OCI-LY7 (cell line): ENCODE data around the gene MTM1. TPM values are rescaled to one million over a fixed set of nuclear protein-coding genes. Genes with fewer than 3 reads are reported as not detected.

ENCODE experiments used
- BruUV-seq: library from RNA; stranded (reverse); fragments of 400-500 nt; replicated peaks from 2 replicates; lab custom pipeline; 2021; lab: Mats Ljungman, UMichigan
- CTCF ChIA-PET: fragments of 300-600 bp; sonication (Branson Sonifier 250); formaldehyde crosslinking; loops from one replicate; lab custom pipeline; 2022; ENCODE audit warnings: antibody characterized with exemption; ENCODE audit not compliant: unreplicated experiment; lab: Charles Lee
- POLR2A ChIA-PET: fragments of 300-600 bp; sonication (Branson Sonifier 250); formaldehyde crosslinking; loops from one replicate; lab custom pipeline; 2022; ENCODE audit warnings: antibody characterized with exemption; lab: Charles Lee
- DNase-seq: peaks from one replicate; pipeline ENCODE4 v3.0.0-alpha.2; 2015; ENCODE audit warnings: low spot score
- H2AFZ ChIP-seq: fragments of 200-600 bp; sonication (generic), shearing (Covaris generic); 2 replicates; pipeline ENCODE4 v1.6.1; 2014; ENCODE audit warnings: mild to moderate bottlenecking, antibody characterized with exemption, low read length, moderate library complexity
- H3K27ac ChIP-seq: fragments of 200-600 bp; sonication (generic); 2 replicates; pipeline ENCODE4 v1.5.1; 2014; ENCODE audit warnings: mixed run types, low read depth, mild to moderate bottlenecking, moderate library complexity, low read length, inconsistent platforms; ENCODE audit not compliant: poor library complexity, severe bottlenecking
- H3K36me3 ChIP-seq: fragments of 200-600 bp; sonication (generic); 2 replicates; pipeline ENCODE4 v1.6.1; 2014; ENCODE audit warnings: mild to moderate bottlenecking, antibody characterized with exemption, low read length, moderate library complexity, mixed read lengths; ENCODE audit not compliant: insufficient read depth
- H3K4me1 ChIP-seq: fragments of 200-600 bp; sonication (generic); 2 replicates; pipeline ENCODE4 v1.5.1; 2014; ENCODE audit warnings: mild to moderate bottlenecking, low read length; ENCODE audit not compliant: insufficient read depth, poor library complexity, severe bottlenecking
- H3K4me2 ChIP-seq: fragments of 200-600 bp; sonication (generic); 2 replicates; pipeline ENCODE4 v1.6.1; 2014; ENCODE audit warnings: mild to moderate bottlenecking, low read length
- H3K4me3 ChIP-seq: fragments of 200-600 bp; sonication (generic); 2 replicates; pipeline ENCODE4 v1.5.1; 2014; ENCODE audit warnings: mild to moderate bottlenecking, low read depth, low read length; ENCODE audit not compliant: poor library complexity, severe bottlenecking
- H3K79me2 ChIP-seq: fragments of 200-600 bp; sonication (generic); 2 replicates; pipeline ENCODE4 v1.6.1; 2016; ENCODE audit warnings: low read depth, mild to moderate bottlenecking, low read length, moderate library complexity, mixed read lengths; ENCODE audit not compliant: insufficient read depth
- H3K9me2 ChIP-seq: fragments of 200-600 bp; sonication (generic); 2 replicates; pipeline ENCODE4 v1.6.1; 2016; ENCODE audit warnings: mild to moderate bottlenecking, low read length, mixed read lengths; ENCODE audit not compliant: insufficient read depth
- H3K9me3 ChIP-seq: fragments of 200-600 bp; sonication (generic); 2 replicates; pipeline ENCODE4 v1.6.1; 2014; ENCODE audit warnings: mild to moderate bottlenecking, mixed run types, low read length, mixed read lengths
- H4K20me1 ChIP-seq: fragments of 200-600 bp; sonication (generic); 2 replicates; pipeline ENCODE4 v1.6.1; 2014; ENCODE audit warnings: mild to moderate bottlenecking, antibody characterized with exemption, low read length, moderate library complexity, mixed read lengths; ENCODE audit not compliant: insufficient read depth
- EZH2phosphoT487 ChIP-seq: fragments of 200-600 bp; sonication (generic); IDR thresholded peaks from 2 replicates; pipeline ENCODE4 v1.6.1; 2018; ENCODE audit warnings: low read depth, borderline replicate concordance, mild to moderate bottlenecking, mixed run types, antibody characterized with exemption, low read length, moderate library complexity, mixed read lengths
- intact Hi-C: fragments of 100-400 bp; cut with micrococcal nuclease; formaldehyde crosslinking; loops from one replicate; pipeline ENCODE4 v1.10.0; 2022; ENCODE audit not compliant: unreplicated experiment
- total RNA-seq, 2 experiments: library from RNA; depleted of rRNA in 1 of 2; stranded (reverse); fragments of >200 nt in 1 of 2; shearing (Covaris generic) in 1 of 2; gene quantifications; 2 replicates each; pipeline ENCODE4 v1.2.3, GENCODE V29; 2014 to 2022
- TF ChIP-seq, protein P1 (sequence below): fragments of 200-600 bp; sonication (generic); conservative IDR thresholded peaks from 2 replicates; pipeline ENCODE4 v1.5.1; 2014; ENCODE audit warnings: mild to moderate bottlenecking, antibody characterized with exemption, low read length, moderate library complexity, mixed read lengths

MTM1 gene
- total RNA-seq, 2 experiments from 2014 or later = 6.0 to 19.7 TPM

DNA sequence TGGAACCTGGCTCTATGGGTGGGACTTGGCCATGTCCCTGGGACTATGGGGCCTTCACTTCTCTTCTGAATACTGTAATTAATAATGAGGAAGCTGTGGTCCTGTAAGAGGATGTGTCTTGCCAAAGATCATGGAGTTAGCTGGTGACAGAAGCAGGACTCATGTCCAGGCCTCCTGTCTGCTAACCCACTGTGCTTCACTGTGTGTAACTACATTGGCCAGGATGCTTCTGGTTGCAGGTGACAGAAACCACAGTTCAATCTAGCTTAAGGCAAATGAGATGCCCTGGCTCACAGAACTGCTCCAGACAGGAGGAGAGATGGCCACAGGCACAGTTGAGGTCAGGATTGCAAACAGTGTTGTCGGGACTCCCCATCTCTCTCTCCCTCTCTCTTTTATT lies 127.9 kb downstream of the MTM1 start:
- intact Hi-C loops = no loop called here
- Histone ChIP-seq H3K79me2 (peaks cover 71% of the 10 kb centered on the region), H3K9me2 (no peaks in the 10 kb centered on the region), H3K4me3 (peak overlapping the region; percentile 75), H2AFZ (no peak overlapping the region), H3K36me3 (peaks cover 42% of the 10 kb centered on the region), H4K20me1 (no peaks in the 10 kb centered on the region), H3K4me1 (peaks cover 81% of the 10 kb centered on the region), H3K27ac (peak overlapping the region; percentile 99), H3K4me2 (peak overlapping the region; percentile 84), H3K9me3 (no peaks in the 10 kb centered on the region)
- BruUV-seq = no TSS peak
- TF ChIP-seq, protein P1, sequence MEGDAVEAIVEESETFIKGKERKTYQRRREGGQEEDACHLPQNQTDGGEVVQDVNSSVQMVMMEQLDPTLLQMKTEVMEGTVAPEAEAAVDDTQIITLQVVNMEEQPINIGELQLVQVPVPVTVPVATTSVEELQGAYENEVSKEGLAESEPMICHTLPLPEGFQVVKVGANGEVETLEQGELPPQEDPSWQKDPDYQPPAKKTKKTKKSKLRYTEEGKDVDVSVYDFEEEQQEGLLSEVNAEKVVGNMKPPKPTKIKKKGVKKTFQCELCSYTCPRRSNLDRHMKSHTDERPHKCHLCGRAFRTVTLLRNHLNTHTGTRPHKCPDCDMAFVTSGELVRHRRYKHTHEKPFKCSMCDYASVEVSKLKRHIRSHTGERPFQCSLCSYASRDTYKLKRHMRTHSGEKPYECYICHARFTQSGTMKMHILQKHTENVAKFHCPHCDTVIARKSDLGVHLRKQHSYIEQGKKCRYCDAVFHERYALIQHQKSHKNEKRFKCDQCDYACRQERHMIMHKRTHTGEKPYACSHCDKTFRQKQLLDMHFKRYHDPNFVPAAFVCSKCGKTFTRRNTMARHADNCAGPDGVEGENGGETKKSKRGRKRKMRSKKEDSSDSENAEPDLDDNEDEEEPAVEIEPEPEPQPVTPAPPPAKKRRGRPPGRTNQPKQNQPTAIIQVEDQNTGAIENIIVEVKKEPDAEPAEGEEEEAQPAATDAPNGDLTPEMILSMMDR = no peak
- TF ChIP-seq EZH2phosphoT487 = no peak
- ChIA-PET POLR2A (interaction anchor here (0.7 to 1.6 kb wide), 4 partner anchors 15 to 55 kb away, joined by 3 to 7 read pairs (median 4); no protein-coding TSS in a partner anchor), CTCF (no interaction called here)
- DNase-seq = peak; percentile 69

DNA sequence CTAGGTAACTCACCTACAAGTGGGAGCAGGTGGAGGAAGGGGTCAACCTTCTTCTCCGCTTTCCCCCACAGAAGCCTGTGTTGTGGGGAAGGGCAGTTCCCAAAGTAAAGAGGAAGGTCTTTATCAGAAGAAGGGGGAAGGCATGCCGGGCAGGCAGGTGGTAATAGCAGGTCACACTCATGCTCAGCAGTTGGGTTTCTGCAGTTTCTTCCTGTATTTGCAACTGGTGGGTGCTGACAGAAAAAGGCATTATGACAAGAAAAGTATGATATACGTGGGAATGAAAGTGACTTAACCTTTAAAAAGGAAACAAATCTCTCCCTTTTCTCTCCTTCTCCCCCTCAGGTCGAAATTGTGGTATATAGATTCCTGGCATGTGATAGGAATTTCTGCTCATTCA lies 128.4 kb downstream of the MTM1 start:
- no peaks in the 10 kb centered on the region for H3K9me2 ChIP-seq
- H4K20me1 ChIP-seq = no peaks in the 10 kb centered on the region
- POLR2A ChIA-PET = interaction anchor here (1.6 kb wide), 1 partner anchor 15 kb away, joined by 7 read pairs; no protein-coding TSS in a partner anchor
- no peak overlapping the region for H2AFZ ChIP-seq
- H3K36me3 ChIP-seq = peaks cover 48% of the 10 kb centered on the region
- H3K4me3 ChIP-seq = peak overlapping the region; percentile 75
- intact Hi-C loops = no loop called here
- TF ChIP-seq, protein P1 = no peak
- TF ChIP-seq EZH2phosphoT487 = no peak
- H3K9me3 ChIP-seq = no peaks in the 10 kb centered on the region
- H3K4me2 ChIP-seq = peak overlapping the region; percentile 84
- no TSS peak for BruUV-seq
- H3K4me1 ChIP-seq = peaks cover 80% of the 10 kb centered on the region
- H3K27ac ChIP-seq = peak overlapping the region; percentile 99
- DNase-seq = peak; percentile 68
- peaks cover 77% of the 10 kb centered on the region for H3K79me2 ChIP-seq
- CTCF ChIA-PET = no interaction called here

DNA sequence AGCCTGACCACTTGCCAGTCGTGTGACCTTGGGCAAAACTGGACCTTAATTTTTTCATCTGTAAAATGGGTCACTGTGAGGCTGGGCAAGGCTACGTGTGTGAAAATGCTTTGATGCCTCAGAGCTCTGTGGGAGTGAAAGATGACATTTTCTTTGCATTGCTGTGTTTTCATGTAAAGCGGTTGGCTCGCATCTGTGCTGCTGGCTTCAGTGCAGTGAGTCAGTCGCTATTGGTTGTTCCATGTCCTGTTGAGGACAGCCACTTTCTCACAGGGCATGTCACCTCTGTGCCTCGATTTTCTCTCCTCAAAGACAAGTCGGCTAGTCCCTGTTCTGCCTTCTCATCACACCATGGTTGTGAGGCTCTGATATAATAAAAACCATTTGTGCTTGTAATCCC lies 129.2 kb downstream of the MTM1 start:
- TF ChIP-seq, protein P1 = no peak
- TF ChIP-seq EZH2phosphoT487 = no peak
- peaks cover 84% of the 10 kb centered on the region for H3K79me2 ChIP-seq

More for the DNA sequence above, 129.2 kb downstream of the MTM1 start:
- H2AFZ ChIP-seq = no peak overlapping the region
- H4K20me1 ChIP-seq = no peaks in the 10 kb centered on the region
- peak; percentile 24 for DNase-seq
- peaks cover 56% of the 10 kb centered on the region for H3K36me3 ChIP-seq
- ChIA-PET POLR2A (no interaction called here), CTCF (no interaction called here)
- peaks cover 76% of the 10 kb centered on the region for H3K4me1 ChIP-seq
- no TSS peak for BruUV-seq
- intact Hi-C loops = no loop called here
- H3K4me3 ChIP-seq = peak overlapping the region; percentile 75
- H3K27ac ChIP-seq = peak overlapping the region; percentile 99
- H3K9me3 ChIP-seq = no peaks in the 10 kb centered on the region
- H3K9me2 ChIP-seq = no peaks in the 10 kb centered on the region
- H3K4me2 ChIP-seq = peak overlapping the region; percentile 84
